Epithelial cell of prostate (primary cell): Measurements from ENCODE around the gene MYO1G.

Experiments
- DNase-seq: peaks from one replicate; pipeline ENCODE4 v3.0.0-alpha.2; 2011; ENCODE audit warnings: low read depth, low spot score
- H3K27ac ChIP-seq: fragments of 450-650 bp; 2 replicates; pipeline ENCODE4 v1.5.1; 2017; ENCODE audit warnings: mild to moderate bottlenecking

MYO1G gene

GRCh38 chr7:44969701-44970522 is 8.9 kb downstream of the MYO1G start:
- no peak overlapping the region for H3K27ac ChIP-seq
- no peak for DNase-seq

GRCh38 chr7:44969049-44969700 is 9.6 kb downstream of the MYO1G start:
- H3K27ac ChIP-seq, result no peak overlapping the region
- no peak for DNase-seq

- no peak for DNase-seq
- H3K27ac ChIP-seq, result no peak overlapping the region
Observed at GRCh38 chr7:44967571-44968446, 11.0 kb downstream of the MYO1G start.

GRCh38 chr7:44966731-44967538 is 11.9 kb downstream of the MYO1G start:
- H3K27ac ChIP-seq, result no peak overlapping the region
- DNase-seq, result no peak

- H3K27ac ChIP-seq, result no peak overlapping the region
- no peak for DNase-seq
Observed at GRCh38 chr7:44965937-44966730, 12.7 kb downstream of the MYO1G start.

- no peak for DNase-seq
- no peak overlapping the region for H3K27ac ChIP-seq
Observed at GRCh38 chr7:44965441-44965903, 13.3 kb downstream of the MYO1G start.

GRCh38 chr7:44964831-44965440 is 13.9 kb downstream of the MYO1G start:
- no peak overlapping the region for H3K27ac ChIP-seq
- no peak for DNase-seq

GRCh38 chr7:44964384-44964830 is 14.4 kb downstream of the MYO1G start:
- no peak for DNase-seq
- no peak overlapping the region for H3K27ac ChIP-seq

- H3K27ac ChIP-seq, result no peak overlapping the region
- no peak for DNase-seq
Observed at GRCh38 chr7:44963364-44964290, 15.2 kb downstream of the MYO1G start.

- no peak for DNase-seq
- H3K27ac ChIP-seq, result no peak overlapping the region
Observed at GRCh38 chr7:44962483-44963251, 16.1 kb downstream of the MYO1G start.

GRCh38 chr7:44961844-44962482 is 16.9 kb downstream of the MYO1G start:
- no peak for DNase-seq
- H3K27ac ChIP-seq, result no peak overlapping the region

- no peak overlapping the region for H3K27ac ChIP-seq
- DNase-seq, result no peak
Observed at GRCh38 chr7:44960011-44960580, 18.7 kb downstream of the MYO1G start.

- H3K27ac ChIP-seq, result no peak overlapping the region
- DNase-seq, result peak; percentile 46
Observed at GRCh38 chr7:44959433-44959951, 19.3 kb downstream of the MYO1G start.

GRCh38 chr7:44958645-44959344 is 20.0 kb downstream of the MYO1G start:
- no peak overlapping the region for H3K27ac ChIP-seq
- no peak for DNase-seq

GRCh38 chr7:44956157-44956766 is 22.6 kb downstream of the MYO1G start:
- no peak overlapping the region for H3K27ac ChIP-seq
- no peak for DNase-seq
